Measurements from ENCODE around the gene THBS4. TPM values are rescaled to one million over a fixed set of nuclear protein-coding genes. Genes with fewer than 3 reads are reported as not detected.

Gene THBS4
- total and polyA plus RNA-seq, 10 of the 15 experiments (the other 5 are each of a cell fraction or from before 2014, with no cell fraction given), result 0.31 to 1.7 (median 0.75) TPM

- TF ChIP-seq REST (IDR thresholded peaks at IDR 0.05; ENCODE audit: low read depth, low read length) (no peak), CBX5 (IDR thresholded peaks at IDR 0.05; ENCODE audit: low read depth) (no peak), ATF3 (IDR thresholded peaks at IDR 0.05; ENCODE audit: borderline replicate concordance, extremely low read depth, low read depth, low read length) (no peak), TCF3 (IDR thresholded peaks at IDR 0.05; ENCODE audit: borderline replicate concordance, insufficient read depth, low read depth, low read length) (peak; percentile 52; the same call in 1 of the 2 replicates), NR2C1 (IDR thresholded peaks at IDR 0.05) (no peak), HCFC1 (IDR thresholded peaks at IDR 0.05; ENCODE audit: low read length) (no peak), EGR1 (IDR thresholded peaks at IDR 0.05; ENCODE audit: borderline replicate concordance in 1 of 2, low read depth in 2 of 2, low read length in 2 of 2) (no peak), NFXL1 (IDR thresholded peaks at IDR 0.05; ENCODE audit: borderline replicate concordance) (no peak), MAX (IDR thresholded peaks at IDR 0.05; ENCODE audit: low read depth, low read length) (no peak), YY1 (IDR thresholded peaks at IDR 0.05; ENCODE audit: low read depth, low read length) (no peak), EZH2 (IDR thresholded peaks at IDR 0.05; ENCODE audit: borderline replicate concordance, control insufficient read depth, low read depth, low read length) (no peak), CBFB (IDR thresholded peaks at IDR 0.05; ENCODE audit: low read depth) (peak; percentile 84; the same call in 1 of the 2 replicates), CEBPZ (IDR thresholded peaks at IDR 0.05; ENCODE audit: low read depth, low read length) (no peak), NR2F1 (conservative IDR thresholded peaks at IDR 0.05) (peak; percentile 80), GATAD2B (conservative IDR thresholded peaks at IDR 0.05; ENCODE audit: low read depth) (peak; percentile 79), NKRF (conservative IDR thresholded peaks at IDR 0.05) (peak; percentile 48; the same call in 1 of the 2 replicates), RELA (IDR thresholded peaks at IDR 0.05; ENCODE audit: borderline replicate concordance, partially characterized antibody) (no peak), IKZF2 (IDR thresholded peaks at IDR 0.05) (peak; percentile 100), MEF2A (IDR thresholded peaks at IDR 0.05; ENCODE audit: insufficient read depth, low read depth, low read length) (no peak)
Observed at GRCh38 chr5:80125962-80126480, 90.9 kb downstream of the THBS4 start (continued).

Measured in GM12878 (cell line).